HepG2 (cell line): ENCODE measurements around the gene STK25. TPM values are rescaled to one million over a fixed set of nuclear protein-coding genes. Genes with fewer than 3 reads are reported as not detected.

Experiments
- ERF ChIP-seq: IDR thresholded peaks from 2 replicates; pipeline ENCODE4 v1.6.1; 2018; ENCODE audit warnings: missing biosample characterization, missing genetic modification reagents
- ESRRA ChIP-seq: sonication (generic); formaldehyde crosslinking; IDR thresholded peaks from 2 replicates; pipeline ENCODE4 v1.5.1; 2020; ENCODE audit warnings: mild to moderate bottlenecking, low read depth, missing genetic modification reagents
- MED13 ChIP-seq: sonication (generic); formaldehyde crosslinking; IDR thresholded peaks from 2 replicates; pipeline ENCODE4 v1.5.0; 2020; ENCODE audit warnings: missing genetic modification reagents
- MIER2 ChIP-seq: IDR thresholded peaks from 2 replicates; pipeline ENCODE4 v1.6.1; 2016; ENCODE audit warnings: missing biosample characterization, missing genetic modification reagents
- MXD4 ChIP-seq: IDR thresholded peaks from 2 replicates; pipeline ENCODE4 v1.6.1; 2016; ENCODE audit warnings: mild to moderate bottlenecking, missing biosample characterization, missing genetic modification reagents
- NR2F2 ChIP-seq: IDR thresholded peaks from 2 replicates; pipeline ENCODE4 v1.6.1; 2012; ENCODE audit warnings: low read depth, inconsistent platforms, borderline replicate concordance
- NR2F6 ChIP-seq, 2 experiments: IDR thresholded peaks; 2 replicates each; pipeline ENCODE4 v1.6.1; 2016; ENCODE audit warnings: antibody characterized with exemption in 1 of 2, mild to moderate bottlenecking in 1 of 2
- NR3C1 ChIP-seq: sonication (generic); formaldehyde crosslinking; IDR thresholded peaks from 2 replicates; pipeline ENCODE4 v1.4.0; 2020; ENCODE audit warnings: missing genetic modification reagents
- PAXIP1 ChIP-seq: sonication (generic); formaldehyde crosslinking; conservative IDR thresholded peaks from 2 replicates; pipeline ENCODE4 v1.4.0; 2020; ENCODE audit warnings: mild to moderate bottlenecking, missing genetic modification reagents, moderate library complexity
- SOX5 ChIP-seq: IDR thresholded peaks from 2 replicates; pipeline ENCODE4 v1.6.1; 2016; ENCODE audit warnings: borderline replicate concordance
- ZBTB7B ChIP-seq: sonication (generic); formaldehyde crosslinking; IDR thresholded peaks from 2 replicates; pipeline ENCODE4 v1.4.0; 2020; ENCODE audit warnings: missing genetic modification reagents
- ZFX ChIP-seq: sonication (generic); formaldehyde crosslinking; IDR thresholded peaks from 2 replicates; pipeline ENCODE4 v1.4.0; 2020; ENCODE audit warnings: mild to moderate bottlenecking, low read depth, missing genetic modification reagents, moderate library complexity
- ZNF224 ChIP-seq: sonication (generic); formaldehyde crosslinking; IDR thresholded peaks from 2 replicates; pipeline ENCODE4 v1.5.0; 2020; ENCODE audit warnings: mild to moderate bottlenecking, missing genetic modification reagents
- ZNF331 ChIP-seq: sonication (generic); formaldehyde crosslinking; IDR thresholded peaks from 2 replicates; pipeline ENCODE4 v1.4.0; 2020; ENCODE audit warnings: missing genetic modification reagents
- ZNF605 ChIP-seq: sonication (generic); formaldehyde crosslinking; IDR thresholded peaks from 2 replicates; pipeline ENCODE4 v1.8.0; 2022; ENCODE audit warnings: mild to moderate bottlenecking, missing genetic modification reagents
- ZNF614 ChIP-seq: IDR thresholded peaks from 2 replicates; pipeline ENCODE4 v1.6.1; 2018; ENCODE audit warnings: missing biosample characterization, missing genetic modification reagents, inconsistent platforms, borderline replicate concordance
- ZNF883 ChIP-seq: sonication (generic); formaldehyde crosslinking; IDR thresholded peaks from 2 replicates; pipeline ENCODE4 v1.5.1; 2020; ENCODE audit warnings: mild to moderate bottlenecking, missing genetic modification reagents; ENCODE audit errors: not compliant biosample characterization
- ZSCAN25 ChIP-seq: sonication (generic); formaldehyde crosslinking; IDR thresholded peaks from 2 replicates; pipeline ENCODE4 v1.8.0; 2022; ENCODE audit warnings: mild to moderate bottlenecking, missing genetic modification reagents
- polyA plus RNA-seq, 8 experiments: library from polyadenylated mRNA; depleted of rRNA in 3 of 8; stranded (reverse) in 7 of 8; unstranded in 1 of 8; fragments of >200 nt; fragmentation: Illumina TruSeq in 4 of 8; extraction: Trizol in 4 of 8; gene quantifications; 2 replicates each; pipeline versions ENCODE4 v1.2.1 to v1.2.3, GENCODE V29; 2011 to 2016; ENCODE audit warnings: low read depth in 4 of 8, missing spikeins in 1 of 8, mixed read lengths in 1 of 8; ENCODE audit not compliant: insufficient read depth in 1 of 8
- total RNA-seq, 5 experiments: library from RNA; depleted of rRNA; stranded (reverse); fragments of >200 nt; fragmentation: Illumina TruSeq; extraction: Trizol; gene quantifications; 2 replicates each; pipeline ENCODE4 v1.2.3, GENCODE V29; 2016; ENCODE audit warnings: low read depth in 1 of 5
- TF ChIP-seq, protein P1 (sequence below): sonication (generic); formaldehyde crosslinking; IDR thresholded peaks from 2 replicates; pipeline ENCODE4 v1.8.0; 2022; ENCODE audit warnings: mild to moderate bottlenecking, missing genetic modification reagents
- TF ChIP-seq, protein P2 (sequence below): sonication (generic); IDR thresholded peaks from 2 replicates; pipeline ENCODE4 v1.6.1; 2016; ENCODE audit warnings: low read depth, borderline replicate concordance
- TF ChIP-seq, protein P3 (sequence below): sonication (generic); formaldehyde crosslinking; IDR thresholded peaks from 2 replicates; pipeline ENCODE4 v1.9.0; 2021; ENCODE audit warnings: missing genetic modification reagents, borderline replicate concordance
- TF ChIP-seq, protein P4 (sequence below): sonication (generic); formaldehyde crosslinking; IDR thresholded peaks from 2 replicates; pipeline ENCODE4 v1.4.0; 2020; ENCODE audit warnings: missing genetic modification reagents

The STK25 gene
- total and polyA plus RNA-seq, 2 of the 13 experiments (the other 11 are each of a cell fraction or from before 2014, with no cell fraction given), result 177 to 481 TPM

- TF ChIP-seq, protein P1, sequence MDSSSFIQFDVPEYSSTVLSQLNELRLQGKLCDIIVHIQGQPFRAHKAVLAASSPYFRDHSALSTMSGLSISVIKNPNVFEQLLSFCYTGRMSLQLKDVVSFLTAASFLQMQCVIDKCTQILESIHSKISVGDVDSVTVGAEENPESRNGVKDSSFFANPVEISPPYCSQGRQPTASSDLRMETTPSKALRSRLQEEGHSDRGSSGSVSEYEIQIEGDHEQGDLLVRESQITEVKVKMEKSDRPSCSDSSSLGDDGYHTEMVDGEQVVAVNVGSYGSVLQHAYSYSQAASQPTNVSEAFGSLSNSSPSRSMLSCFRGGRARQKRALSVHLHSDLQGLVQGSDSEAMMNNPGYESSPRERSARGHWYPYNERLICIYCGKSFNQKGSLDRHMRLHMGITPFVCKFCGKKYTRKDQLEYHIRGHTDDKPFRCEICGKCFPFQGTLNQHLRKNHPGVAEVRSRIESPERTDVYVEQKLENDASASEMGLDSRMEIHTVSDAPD (CRISPR knock-in tag), result 0 out of 2 replicates have a peak, but pooled peaks have one; percentile 14
- 0 out of 2 replicates have a peak, but pooled peaks have one; percentile 51 for TF ChIP-seq ERF (CRISPR knock-in tag)
- peak; percentile 71 for TF ChIP-seq PAXIP1
- TF ChIP-seq NR2F6 (IDR thresholded peaks at IDR 0.05), result peak; percentile 86
- peak; percentile 90 for TF ChIP-seq NR2F6 (CRISPR knock-in tag; IDR thresholded peaks at IDR 0.05)
- TF ChIP-seq MED13 (CRISPR knock-in tag), result no peak
- no peak for TF ChIP-seq ZSCAN25 (CRISPR knock-in tag)
- no peak for TF ChIP-seq ZNF224
- peak; percentile 48 for TF ChIP-seq ZNF883 (CRISPR knock-in tag)
- no peak for TF ChIP-seq ESRRA
- TF ChIP-seq ZNF614 (CRISPR knock-in tag), result 0 out of 2 replicates have a peak, but pooled peaks have one; percentile 17
- no peak for TF ChIP-seq MXD4 (CRISPR knock-in tag)
- TF ChIP-seq, protein P2, sequence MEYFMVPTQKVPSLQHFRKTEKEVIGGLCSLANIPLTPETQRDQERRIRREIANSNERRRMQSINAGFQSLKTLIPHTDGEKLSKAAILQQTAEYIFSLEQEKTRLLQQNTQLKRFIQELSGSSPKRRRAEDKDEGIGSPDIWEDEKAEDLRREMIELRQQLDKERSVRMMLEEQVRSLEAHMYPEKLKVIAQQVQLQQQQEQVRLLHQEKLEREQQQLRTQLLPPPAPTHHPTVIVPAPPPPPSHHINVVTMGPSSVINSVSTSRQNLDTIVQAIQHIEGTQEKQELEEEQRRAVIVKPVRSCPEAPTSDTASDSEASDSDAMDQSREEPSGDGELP, result peak; percentile 13; the same call in 1 of the 2 replicates
- peak; percentile 49; the same call in 1 of the 2 replicates for TF ChIP-seq ZBTB7B (CRISPR knock-in tag)
- TF ChIP-seq NR2F2, result peak; percentile 80
- no peak for TF ChIP-seq NR3C1 (CRISPR knock-in tag)
- TF ChIP-seq ZNF605, result peak; percentile 41; the same call in 1 of the 2 replicates
- peak; percentile 47; the same call in 1 of the 2 replicates for TF ChIP-seq MIER2 (CRISPR knock-in tag)
- TF ChIP-seq, protein P3, sequence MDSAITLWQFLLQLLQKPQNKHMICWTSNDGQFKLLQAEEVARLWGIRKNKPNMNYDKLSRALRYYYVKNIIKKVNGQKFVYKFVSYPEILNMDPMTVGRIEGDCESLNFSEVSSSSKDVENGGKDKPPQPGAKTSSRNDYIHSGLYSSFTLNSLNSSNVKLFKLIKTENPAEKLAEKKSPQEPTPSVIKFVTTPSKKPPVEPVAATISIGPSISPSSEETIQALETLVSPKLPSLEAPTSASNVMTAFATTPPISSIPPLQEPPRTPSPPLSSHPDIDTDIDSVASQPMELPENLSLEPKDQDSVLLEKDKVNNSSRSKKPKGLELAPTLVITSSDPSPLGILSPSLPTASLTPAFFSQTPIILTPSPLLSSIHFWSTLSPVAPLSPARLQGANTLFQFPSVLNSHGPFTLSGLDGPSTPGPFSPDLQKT (CRISPR knock-in tag), result no peak
- TF ChIP-seq ZNF331 (CRISPR knock-in tag), result peak; percentile 28; the same call in 1 of the 2 replicates
- 0 out of 2 replicates have a peak, but pooled peaks have one; percentile 17 for TF ChIP-seq SOX5
- TF ChIP-seq, protein P4, sequence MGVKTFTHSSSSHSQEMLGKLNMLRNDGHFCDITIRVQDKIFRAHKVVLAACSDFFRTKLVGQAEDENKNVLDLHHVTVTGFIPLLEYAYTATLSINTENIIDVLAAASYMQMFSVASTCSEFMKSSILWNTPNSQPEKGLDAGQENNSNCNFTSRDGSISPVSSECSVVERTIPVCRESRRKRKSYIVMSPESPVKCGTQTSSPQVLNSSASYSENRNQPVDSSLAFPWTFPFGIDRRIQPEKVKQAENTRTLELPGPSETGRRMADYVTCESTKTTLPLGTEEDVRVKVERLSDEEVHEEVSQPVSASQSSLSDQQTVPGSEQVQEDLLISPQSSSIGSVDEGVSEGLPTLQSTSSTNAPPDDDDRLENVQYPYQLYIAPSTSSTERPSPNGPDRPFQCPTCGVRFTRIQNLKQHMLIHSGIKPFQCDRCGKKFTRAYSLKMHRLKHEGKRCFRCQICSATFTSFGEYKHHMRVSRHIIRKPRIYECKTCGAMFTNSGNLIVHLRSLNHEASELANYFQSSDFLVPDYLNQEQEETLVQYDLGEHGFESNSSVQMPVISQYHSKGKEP (CRISPR knock-in tag), result no peak
- TF ChIP-seq ZFX (CRISPR knock-in tag), result peak; percentile 39; the same call in 1 of the 2 replicates
Measured at GRCh38 chr2:241534701-241535375, 26.5 kb upstream of the STK25 start (continued).
